OCI-LY7 (cell line): ENCODE results near the gene TXK. TPM values are rescaled to one million over a fixed set of nuclear protein-coding genes. Genes with fewer than 3 reads are reported as not detected.

Source experiments
- Bru-seq: library from RNA; stranded (reverse); fragments of 400-500 nt; gene quantifications from one replicate; lab custom pipeline; 2021; lab: Mats Ljungman, UMichigan
- BruChase-seq, 2 experiments: library from RNA; stranded (reverse); fragments of 400-500 nt; gene quantifications; one replicate each; lab custom pipeline; 2021; lab: Mats Ljungman, UMichigan
- BruUV-seq: library from RNA; stranded (reverse); fragments of 400-500 nt; replicated peaks from 2 replicates; lab custom pipeline; 2021; lab: Mats Ljungman, UMichigan
- CTCF ChIA-PET: fragments of 300-600 bp; sonication (Branson Sonifier 250); formaldehyde crosslinking; loops from one replicate; lab custom pipeline; 2022; ENCODE audit warnings: antibody characterized with exemption; ENCODE audit not compliant: unreplicated experiment; lab: Charles Lee
- POLR2A ChIA-PET: fragments of 300-600 bp; sonication (Branson Sonifier 250); formaldehyde crosslinking; loops from one replicate; lab custom pipeline; 2022; ENCODE audit warnings: antibody characterized with exemption; lab: Charles Lee
- DNase-seq: peaks from one replicate; pipeline ENCODE4 v3.0.0-alpha.2; 2015; ENCODE audit warnings: low spot score
- H2AFZ ChIP-seq: fragments of 200-600 bp; sonication (generic), shearing (Covaris generic); 2 replicates; pipeline ENCODE4 v1.6.1; 2014; ENCODE audit warnings: mild to moderate bottlenecking, antibody characterized with exemption, low read length, moderate library complexity
- H3K27ac ChIP-seq: fragments of 200-600 bp; sonication (generic); 2 replicates; pipeline ENCODE4 v1.5.1; 2014; ENCODE audit warnings: mixed run types, low read depth, mild to moderate bottlenecking, moderate library complexity, low read length, inconsistent platforms; ENCODE audit not compliant: poor library complexity, severe bottlenecking
- H3K36me3 ChIP-seq: fragments of 200-600 bp; sonication (generic); 2 replicates; pipeline ENCODE4 v1.6.1; 2014; ENCODE audit warnings: mild to moderate bottlenecking, antibody characterized with exemption, low read length, moderate library complexity, mixed read lengths; ENCODE audit not compliant: insufficient read depth
- H3K4me1 ChIP-seq: fragments of 200-600 bp; sonication (generic); 2 replicates; pipeline ENCODE4 v1.5.1; 2014; ENCODE audit warnings: mild to moderate bottlenecking, low read length; ENCODE audit not compliant: insufficient read depth, poor library complexity, severe bottlenecking
- H3K4me2 ChIP-seq: fragments of 200-600 bp; sonication (generic); 2 replicates; pipeline ENCODE4 v1.6.1; 2014; ENCODE audit warnings: mild to moderate bottlenecking, low read length
- H3K4me3 ChIP-seq: fragments of 200-600 bp; sonication (generic); 2 replicates; pipeline ENCODE4 v1.5.1; 2014; ENCODE audit warnings: mild to moderate bottlenecking, low read depth, low read length; ENCODE audit not compliant: poor library complexity, severe bottlenecking
- H3K79me2 ChIP-seq: fragments of 200-600 bp; sonication (generic); 2 replicates; pipeline ENCODE4 v1.6.1; 2016; ENCODE audit warnings: low read depth, mild to moderate bottlenecking, low read length, moderate library complexity, mixed read lengths; ENCODE audit not compliant: insufficient read depth
- H3K9me2 ChIP-seq: fragments of 200-600 bp; sonication (generic); 2 replicates; pipeline ENCODE4 v1.6.1; 2016; ENCODE audit warnings: mild to moderate bottlenecking, low read length, mixed read lengths; ENCODE audit not compliant: insufficient read depth
- H3K9me3 ChIP-seq: fragments of 200-600 bp; sonication (generic); 2 replicates; pipeline ENCODE4 v1.6.1; 2014; ENCODE audit warnings: mild to moderate bottlenecking, mixed run types, low read length, mixed read lengths
- H4K20me1 ChIP-seq: fragments of 200-600 bp; sonication (generic); 2 replicates; pipeline ENCODE4 v1.6.1; 2014; ENCODE audit warnings: mild to moderate bottlenecking, antibody characterized with exemption, low read length, moderate library complexity, mixed read lengths; ENCODE audit not compliant: insufficient read depth
- CTCF ChIP-seq: fragments of 200-600 bp; sonication (generic); conservative IDR thresholded peaks from 2 replicates; pipeline ENCODE4 v1.5.1; 2014; ENCODE audit warnings: mild to moderate bottlenecking, antibody characterized with exemption, low read length, moderate library complexity, mixed read lengths
- EZH2phosphoT487 ChIP-seq: fragments of 200-600 bp; sonication (generic); IDR thresholded peaks from 2 replicates; pipeline ENCODE4 v1.6.1; 2018; ENCODE audit warnings: low read depth, borderline replicate concordance, mild to moderate bottlenecking, mixed run types, antibody characterized with exemption, low read length, moderate library complexity, mixed read lengths
- intact Hi-C: fragments of 100-400 bp; cut with micrococcal nuclease; formaldehyde crosslinking; loops from one replicate; pipeline ENCODE4 v1.10.0; 2022; ENCODE audit not compliant: unreplicated experiment
- long read RNA-seq: library from polyadenylated mRNA; stranded (forward); transcript quantifications from one replicate; pipeline ENCODE4 v2.0.0, GENCODE V29; 2022
- total RNA-seq, 2 experiments: library from RNA; depleted of rRNA in 1 of 2; stranded (reverse); fragments of >200 nt in 1 of 2; shearing (Covaris generic) in 1 of 2; gene quantifications; 2 replicates each; pipeline ENCODE4 v1.2.3, GENCODE V29; 2014 to 2022

TXK gene
- total RNA-seq (2014; rRNA removed; shearing (Covaris generic)) (not detected in 2 replicates), total RNA-seq (2022) (0.11 and 0.41 TPM in 2 replicates), Bru-seq, nascent RNA (percentile 40 among the genes with signal in this experiment), BruChase-seq, experiment 1, labeled RNA remaining after a 6-hour chase (percentile 33 among the genes with signal in this experiment), BruChase-seq, experiment 2, labeled RNA remaining after a 2-hour chase (percentile 39 among the genes with signal in this experiment)
- long read RNA-seq, result 0 reads

GRCh38 chr4:48134081-48134480, at the start of gene TXK:
Gene TXK (minus strand): TSS chr4:48134250. CDS start chr4:48134170, 80 bp downstream.
- Histone ChIP-seq H3K36me3 (no peaks in the 10 kb centered on the region), H4K20me1 (no peaks in the 10 kb centered on the region), H3K4me3 (no peak within 1 kb of the TSS), H3K79me2 (no peaks in the 10 kb centered on the region), H3K4me2 (no peak within 1 kb of the TSS), H3K4me1 (peaks cover 18% of the 10 kb centered on the region), H3K9me3 (no peaks in the 10 kb centered on the region), H3K27ac (no peak within 1 kb of the TSS), H3K9me2 (no peaks in the 10 kb centered on the region), H2AFZ (no peak within 1 kb of the TSS)
- DNase-seq, result no peak
- ChIA-PET POLR2A (no interaction called here), CTCF (no interaction called here)
- no TSS peak for BruUV-seq
- intact Hi-C loops, result no loop called here
- no peak for TF ChIP-seq CTCF
- no peak for TF ChIP-seq EZH2phosphoT487

- no peak for DNase-seq
- no peaks in the 10 kb centered on the region for H3K9me2 ChIP-seq
- H3K36me3 ChIP-seq, result no peaks in the 10 kb centered on the region
- ChIA-PET CTCF (no interaction called here), POLR2A (no interaction called here)
- no peaks in the 10 kb centered on the region for H4K20me1 ChIP-seq
- H3K4me3 ChIP-seq, result no peak overlapping the region
- peaks cover 19% of the 10 kb centered on the region for H3K4me1 ChIP-seq
- intact Hi-C loops, result no loop called here
- no TSS peak for BruUV-seq
- no peak for TF ChIP-seq CTCF
- no peak for TF ChIP-seq EZH2phosphoT487
- no peaks in the 10 kb centered on the region for H3K79me2 ChIP-seq
- H3K27ac ChIP-seq, result no peak overlapping the region
- H3K4me2 ChIP-seq, result no peak overlapping the region
- no peak overlapping the region for H2AFZ ChIP-seq
- no peaks in the 10 kb centered on the region for H3K9me3 ChIP-seq
Measured at GRCh38 chr4:48180234-48180633, 46.2 kb upstream of the TXK start.

GRCh38 chr4:48178931-48179330, 44.9 kb upstream of the TXK start:
- POLR2A ChIA-PET, result interaction anchor here (1.0 kb wide), 1 partner anchor 13 kb away, joined by 3 read pairs; no protein-coding TSS in a partner anchor
- intact Hi-C loops, result no loop called here
- peaks cover 19% of the 10 kb centered on the region for H3K4me1 ChIP-seq

More at GRCh38 chr4:48178931-48179330, 44.9 kb upstream of the TXK start:
- no peaks in the 10 kb centered on the region for H3K79me2 ChIP-seq
- no peak for TF ChIP-seq EZH2phosphoT487
- no peak for TF ChIP-seq CTCF
- H2AFZ ChIP-seq, result no peak overlapping the region
- H3K9me3 ChIP-seq, result no peaks in the 10 kb centered on the region
- CTCF ChIA-PET, result no interaction called here
- peak; percentile 49 for DNase-seq
- no peaks in the 10 kb centered on the region for H4K20me1 ChIP-seq
- no peaks in the 10 kb centered on the region for H3K9me2 ChIP-seq
- no peak overlapping the region for H3K4me3 ChIP-seq
- no peak overlapping the region for H3K4me2 ChIP-seq
- BruUV-seq, result no TSS peak
- H3K27ac ChIP-seq, result peak overlapping the region; percentile 18
- H3K36me3 ChIP-seq, result no peaks in the 10 kb centered on the region
